H1 (cell line): ENCODE measurements around the gene CERT1. TPM values are rescaled to one million over a fixed set of nuclear protein-coding genes. Genes with fewer than 3 reads are reported as not detected.

Experiments used
- CTCF ChIA-PET: fragments of 300-600 bp; sonication (Branson Sonifier 250); formaldehyde crosslinking; loops from one replicate; lab custom pipeline; 2021; ENCODE audit not compliant: partially characterized antibody; lab: Charles Lee
- POLR2A ChIA-PET: fragments of 300-600 bp; sonication (Branson Sonifier 250); formaldehyde crosslinking; loops from one replicate; lab custom pipeline; 2021; ENCODE audit warnings: inconsistent platforms; ENCODE audit not compliant: partially characterized antibody; lab: Charles Lee
- DNase-seq, 2 experiments: peaks; one replicate each; pipeline versions ENCODE4 v3.0.0 to v3.0.0-alpha.2; 2010 to 2022; ENCODE audit warnings: low spot score in 2 of 2, low read depth in 1 of 2, mixed read lengths in 1 of 2
- FAIRE-seq: peaks from 2 replicates; lab custom pipeline; 2011; peaks lifted over from hg19 to GRCh38; lab: Jason Lieb, UNC
- H2AFZ ChIP-seq: 2 replicates; pipeline ENCODE4 v1.8.1; 2012; ENCODE audit warnings: low read length, inconsistent platforms
- H2AK5ac ChIP-seq: 2 replicates; pipeline ENCODE4 v1.6.1; 2013; ENCODE audit warnings: low read depth, low read length
- H2BK120ac ChIP-seq: replicated peaks from 2 replicates; pipeline ENCODE3; 2013; ENCODE audit warnings: low read depth, low read length, inconsistent platforms
- H2BK12ac ChIP-seq: 2 replicates; pipeline ENCODE4 v1.6.1; 2013; ENCODE audit warnings: low read depth, low read length
- H2BK15ac ChIP-seq: 2 replicates; pipeline ENCODE4 v1.6.1; 2013; ENCODE audit warnings: low read length
- H2BK20ac ChIP-seq: 2 replicates; pipeline ENCODE4 v1.6.1; 2013; ENCODE audit warnings: low read length
- H2BK5ac ChIP-seq: 2 replicates; pipeline ENCODE4 v1.6.1; 2013; ENCODE audit warnings: low read depth, low read length
- H3K14ac ChIP-seq: 2 replicates; pipeline ENCODE4 v1.6.1; 2013; ENCODE audit warnings: inconsistent platforms; ENCODE audit not compliant: insufficient read length
- H3K18ac ChIP-seq: 2 replicates; pipeline ENCODE4 v1.6.1; 2013; ENCODE audit warnings: low read length; ENCODE audit errors: extremely low read depth
- H3K23ac ChIP-seq: 2 replicates; pipeline ENCODE4 v1.6.1; 2013; ENCODE audit warnings: inconsistent platforms; ENCODE audit not compliant: insufficient read length
- H3K23me2 ChIP-seq: 2 replicates; pipeline ENCODE4 v1.6.1; 2013; ENCODE audit warnings: low read depth, low read length
- H3K27ac ChIP-seq: 2 replicates; pipeline ENCODE4 v1.6.1; 2011; ENCODE audit warnings: low read depth, low read length, inconsistent platforms
- H3K27me3 ChIP-seq, 4 experiments: replicated peaks in 1 of 4; 1 replicate in 1 of 4; 2 replicates in 3 of 4; pipeline versions ENCODE4 v1.6.1 to v1.8.1; 2011 to 2013; ENCODE audit warnings: low read length in 3 of 4, mild to moderate bottlenecking in 3 of 4, inconsistent platforms in 2 of 4, mixed read lengths in 2 of 4, moderate library complexity in 1 of 4; ENCODE audit not compliant: control insufficient read depth in 3 of 4, insufficient read depth in 3 of 4; ENCODE audit errors: extremely low read depth in 1 of 4
- H3K36me3 ChIP-seq, 4 experiments: 2 replicates each; pipeline versions ENCODE4 v1.6.1 to v1.8.1; 2011 to 2013; ENCODE audit warnings: mild to moderate bottlenecking in 4 of 4, low read length in 3 of 4, moderate library complexity in 2 of 4, control low read depth in 1 of 4, inconsistent platforms in 1 of 4; ENCODE audit not compliant: insufficient read depth in 4 of 4, control insufficient read depth in 2 of 4
- H3K4ac ChIP-seq: replicated peaks from 2 replicates; pipeline ENCODE3; 2013; ENCODE audit warnings: low read length, low read depth, mixed read lengths, inconsistent platforms; ENCODE audit not compliant: insufficient read length
- H3K4me1 ChIP-seq, 4 experiments: replicated peaks in 1 of 4; 1 replicate in 1 of 4; 2 replicates in 3 of 4; pipeline versions ENCODE4 v1.6.1 to v1.8.1; 2011 to 2013; ENCODE audit warnings: low read length in 3 of 4, inconsistent platforms in 2 of 4, mixed read lengths in 1 of 4; ENCODE audit not compliant: insufficient read depth in 4 of 4, control insufficient read depth in 3 of 4
- H3K4me2 ChIP-seq, 2 experiments: 2 replicates each; pipeline versions ENCODE4 v1.6.1 to v1.8.1; 2011 to 2013; ENCODE audit warnings: low read depth in 2 of 2, low read length in 2 of 2, control low read depth in 1 of 2, inconsistent platforms in 1 of 2, mild to moderate bottlenecking in 1 of 2; ENCODE audit not compliant: insufficient read depth in 1 of 2
- H3K4me3 ChIP-seq, 4 experiments: fragments of 200-600, 300-600 bp in 1 of 4; sonication (generic), shearing (Covaris generic), sonication (Bioruptor Twin) in 1 of 4; 2 replicates each; pipeline versions ENCODE4 v1.5.1 to v1.8.1; 2011 to 2016; ENCODE audit warnings: low read length in 4 of 4, low read depth in 3 of 4, control low read depth in 2 of 4, inconsistent platforms in 2 of 4, mild to moderate bottlenecking in 2 of 4, mixed read lengths in 1 of 4, moderate library complexity in 1 of 4; ENCODE audit not compliant: insufficient read depth in 2 of 4; ENCODE audit errors: extremely low read depth in 1 of 4
- H3K56ac ChIP-seq: replicated peaks from 2 replicates; pipeline ENCODE3; 2013; ENCODE audit warnings: low read depth, mild to moderate bottlenecking, mixed read lengths, low read length, inconsistent platforms; ENCODE audit not compliant: insufficient read length
- H3K79me1 ChIP-seq: 2 replicates; pipeline ENCODE4 v1.6.1; 2013; ENCODE audit warnings: low read depth, low read length, control low read depth
- H3K79me2 ChIP-seq, 2 experiments: 2 replicates each; pipeline versions ENCODE4 v1.6.1 to v1.8.1; 2012 to 2013; ENCODE audit warnings: low read length in 2 of 2, mild to moderate bottlenecking in 2 of 2, inconsistent platforms in 1 of 2; ENCODE audit not compliant: insufficient read depth in 2 of 2, control insufficient read depth in 1 of 2
- H3K9ac ChIP-seq, 4 experiments: replicated peaks in 1 of 4; 1 replicate in 1 of 4; 2 replicates in 3 of 4; pipeline versions ENCODE4 v1.6.1 to v1.8.1; 2011 to 2013; ENCODE audit warnings: low read depth in 3 of 4, low read length in 3 of 4, control low read depth in 2 of 4, mild to moderate bottlenecking in 2 of 4, moderate library complexity in 2 of 4, inconsistent platforms in 1 of 4; ENCODE audit errors: extremely low read depth in 1 of 4
- H3K9me3 ChIP-seq, 2 experiments: 2 replicates each; pipeline versions ENCODE4 v1.6.1 to v1.8.1; 2012 to 2013; ENCODE audit warnings: mild to moderate bottlenecking in 2 of 2, moderate library complexity in 2 of 2, control low read depth in 1 of 2, inconsistent platforms in 1 of 2, low read depth in 1 of 2, low read length in 1 of 2, mixed read lengths in 1 of 2; ENCODE audit not compliant: insufficient read depth in 2 of 2
- H4K20me1 ChIP-seq, 2 experiments: replicated peaks in 1 of 2; 2 replicates each; pipeline versions ENCODE3 to v1.8.1; 2011 to 2013; ENCODE audit warnings: inconsistent platforms in 2 of 2, low read length in 2 of 2, mild to moderate bottlenecking in 1 of 2; ENCODE audit not compliant: insufficient read depth in 2 of 2, control insufficient read depth in 1 of 2
- H4K5ac ChIP-seq: 2 replicates; pipeline ENCODE4 v1.6.1; 2013; ENCODE audit warnings: low read length, low read depth, mixed read lengths, inconsistent platforms; ENCODE audit not compliant: insufficient read length
- H4K8ac ChIP-seq: 2 replicates; pipeline ENCODE4 v1.8.0; 2013; ENCODE audit warnings: mild to moderate bottlenecking, moderate library complexity, low read length, inconsistent platforms; ENCODE audit not compliant: insufficient read depth; ENCODE audit errors: extremely low read depth
- H4K91ac ChIP-seq: replicated peaks from 2 replicates; pipeline ENCODE3; 2013; ENCODE audit warnings: low read length, mixed read lengths, inconsistent platforms; ENCODE audit not compliant: insufficient read length
- BRCA1 ChIP-seq: IDR thresholded peaks from 2 replicates; pipeline ENCODE4 v1.6.1; 2012; ENCODE audit warnings: low read depth, low read length, improper control_type of control experiment
- CBX5 ChIP-seq: fragments of 300-800, 300-1000 bp; sonication (generic); IDR thresholded peaks from 2 replicates; pipeline ENCODE4 v1.7.1; 2016; ENCODE audit warnings: antibody characterized with exemption, low read length, low read depth
- CHD2 ChIP-seq: IDR thresholded peaks from 2 replicates; pipeline ENCODE4 v1.6.1; 2012; ENCODE audit warnings: low read length, improper control_type of control experiment
- EP300 ChIP-seq, 2 experiments: IDR thresholded peaks; 1 replicate in 1 of 2; 2 replicates in 1 of 2; pipeline ENCODE4 v1.6.1; 2011 to 2012; ENCODE audit warnings: low read depth in 2 of 2, low read length in 2 of 2, mild to moderate bottlenecking in 2 of 2, borderline replicate concordance in 1 of 2, inconsistent platforms in 1 of 2, moderate library complexity in 1 of 2
- EZH2 ChIP-seq: fragments of 200-600 bp; sonication (generic); IDR thresholded peaks from 2 replicates; pipeline ENCODE4 v1.7.1; 2012; ENCODE audit warnings: low read depth, mild to moderate bottlenecking, moderate library complexity, low read length, inconsistent platforms; ENCODE audit not compliant: severe bottlenecking
- GABPA ChIP-seq: IDR thresholded peaks from 2 replicates; pipeline ENCODE4 v1.6.1; 2011; ENCODE audit warnings: mild to moderate bottlenecking, low read length, moderate library complexity, borderline replicate concordance; ENCODE audit not compliant: insufficient read depth
- KDM5A ChIP-seq: fragments of 200-600 bp; IDR thresholded peaks from 2 replicates; pipeline ENCODE4 v1.7.1; 2012; ENCODE audit warnings: mild to moderate bottlenecking, low read length, inconsistent platforms, mixed read lengths
- MAFK ChIP-seq: IDR thresholded peaks from 2 replicates; pipeline ENCODE4 v1.6.1; 2012; ENCODE audit warnings: low read depth, mild to moderate bottlenecking, improper control_type of control experiment, low read length
- NANOG ChIP-seq: IDR thresholded peaks from 2 replicates; pipeline ENCODE4 v1.6.1; 2011; ENCODE audit warnings: low read length, low read depth, mild to moderate bottlenecking, inconsistent platforms; ENCODE audit not compliant: insufficient read depth, poor library complexity, severe bottlenecking
- POLR2AphosphoS5 ChIP-seq: IDR thresholded peaks from 2 replicates; pipeline ENCODE4 v1.6.1; 2011; ENCODE audit warnings: low read depth, low read length
- RAD21 ChIP-seq, 2 experiments: IDR thresholded peaks in 1 of 2; conservative IDR thresholded peaks in 1 of 2; 2 replicates each; pipeline ENCODE4 v1.6.1; 2011; ENCODE audit warnings: low read depth in 2 of 2, low read length in 2 of 2, improper control_type of control experiment in 1 of 2, inconsistent platforms in 1 of 2, mild to moderate bottlenecking in 1 of 2, moderate library complexity in 1 of 2
- SRF ChIP-seq: IDR thresholded peaks from 2 replicates; pipeline ENCODE4 v1.6.1; 2011; ENCODE audit warnings: mild to moderate bottlenecking, low read depth, low read length, moderate library complexity
- TEAD4 ChIP-seq: IDR thresholded peaks from 2 replicates; pipeline ENCODE4 v1.6.1; 2012; ENCODE audit warnings: low read depth, low read length, inconsistent platforms, mixed read lengths
- WGBS, 2 experiments: shearing (Covaris generic) in 1 of 2; methylation state at CpG; one replicate each; pipeline versions ENCODE4 v1.1.6 to v1.1.7; 2013 to 2015; ENCODE audit warnings: low lambda C conversion rate in 2 of 2, mixed read lengths in 2 of 2, inconsistent platforms in 1 of 2, low coverage in 1 of 2, missing lambda C conversion rate in 1 of 2; ENCODE audit not compliant: insufficient replicate concordance in 2 of 2, insufficient coverage in 1 of 2, insufficient read length in 1 of 2; ENCODE audit errors: extremely low coverage in 1 of 2, missing lambda C conversion rate in 1 of 2; 5-methylcytosine and 5-hydroxymethylcytosine counted together
- polyA plus RNA-seq, 7 experiments: library from polyadenylated mRNA; depleted of rRNA in 3 of 7; stranded (reverse) in 5 of 7; unstranded in 2 of 7; fragments of >200 nt in 5 of 7; fragments of 200-250 nt in 2 of 7; gene quantifications; 1 replicate in 5 of 7; 2 replicates in 1 of 7; 4 replicates in 1 of 7; pipeline versions ENCODE4 v1.2.1 to v1.2.3, GENCODE V29; 2011 to 2013; ENCODE audit warnings: missing spikeins in 2 of 7, mixed read lengths in 2 of 7
- total RNA-seq: library from RNA; stranded (reverse); fragmentation: NEBNext Ultra II Directional; extraction: Animal tissue kit (Norgen Biotek cat#: 25700); gene quantifications from 2 replicates; pipeline ENCODE4 v1.2.1, GENCODE V29; 2021
- TF ChIP-seq, protein P1 (sequence below): IDR thresholded peaks from 2 replicates; pipeline ENCODE4 v1.6.1; 2011; ENCODE audit warnings: low read depth, mild to moderate bottlenecking, low read length; ENCODE audit not compliant: insufficient read depth

CERT1 gene
- total and polyA plus RNA-seq, 2 of the 8 experiments (the other 6 are each of a cell fraction or from before 2014, with no cell fraction given) = 7.8 to 55.3 TPM

- no peak overlapping the region for H3K56ac ChIP-seq
- no peak for DNase-seq
- CTCF ChIA-PET = no interaction called here
- TF ChIP-seq RAD21 (IDR thresholded peaks at IDR 0.05 in 1 of 2, conservative IDR thresholded peaks at IDR 0.05 in 1 of 2; ENCODE audit: low read depth in 2 of 2, low read length in 2 of 2) = no peak
- TF ChIP-seq CHD2 = no peak
- TF ChIP-seq TEAD4 = no peak
- TF ChIP-seq, protein P1, sequence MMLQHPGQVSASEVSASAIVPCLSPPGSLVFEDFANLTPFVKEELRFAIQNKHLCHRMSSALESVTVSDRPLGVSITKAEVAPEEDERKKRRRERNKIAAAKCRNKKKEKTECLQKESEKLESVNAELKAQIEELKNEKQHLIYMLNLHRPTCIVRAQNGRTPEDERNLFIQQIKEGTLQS = no peak
- TF ChIP-seq CBX5 = no peak
- TF ChIP-seq MAFK = no peak
- TF ChIP-seq EZH2 = no peak
- TF ChIP-seq GABPA = no peak
- TF ChIP-seq POLR2AphosphoS5 = no peak
- no peak for TF ChIP-seq EP300 (IDR thresholded peaks at IDR 0.05; ENCODE audit: borderline replicate concordance in 1 of 2, low read depth in 2 of 2, low read length in 2 of 2)
- no peak for TF ChIP-seq KDM5A
- TF ChIP-seq BRCA1 = no peak
- no peak for TF ChIP-seq NANOG
- TF ChIP-seq SRF = no peak
Measured at GRCh38 chr5:75414241-75414640, 97.2 kb downstream of the CERT1 start.

More at GRCh38 chr5:75414241-75414640, 97.2 kb downstream of the CERT1 start:
- no peaks in the 10 kb centered on the region for H3K23me2 ChIP-seq
- H3K18ac ChIP-seq = no peak overlapping the region
- no peak for FAIRE-seq
- peaks cover 0 to 6% (median 2%) of the 10 kb centered on the region in 4 experiments; a peak in 4 of 7 replicates for H3K4me1 ChIP-seq
- no peaks in the 10 kb centered on the region for H4K20me1 ChIP-seq
- H4K5ac ChIP-seq = no peak overlapping the region
- no peak overlapping the region for H3K4ac ChIP-seq
- H3K27me3 ChIP-seq = no peaks in the 10 kb centered on the region
- H2AK5ac ChIP-seq = no peak overlapping the region
- peaks cover 0 to 12% (median 1%) of the 10 kb centered on the region in 4 experiments; a peak in 2 of 8 replicates for H3K36me3 ChIP-seq
- no peak overlapping the region for H2BK5ac ChIP-seq
- H3K27ac ChIP-seq = no peak overlapping the region
- no peak overlapping the region for H4K8ac ChIP-seq
- no peaks in the 10 kb centered on the region for H3K79me1 ChIP-seq
- no peak overlapping the region for H3K14ac ChIP-seq
- POLR2A ChIA-PET = no interaction called here
- H3K4me3 ChIP-seq = no peak overlapping the region
- H3K9ac ChIP-seq = no peak overlapping the region
- no peak overlapping the region for H4K91ac ChIP-seq
- no peak overlapping the region for H2BK15ac ChIP-seq
- no peak overlapping the region for H2BK120ac ChIP-seq
- WGBS, 2 experiments = 78% methylated on average over 1 of the region's 1 CpG; no CpG with 5 or more reads in 1 of the 2 experiments
- H3K23ac ChIP-seq = no peak overlapping the region
- H3K79me2 ChIP-seq = no peaks in the 10 kb centered on the region
- no peaks in the 10 kb centered on the region for H3K9me3 ChIP-seq
- no peak overlapping the region for H2BK12ac ChIP-seq
- H2BK20ac ChIP-seq = no peak overlapping the region
- no peak overlapping the region for H2AFZ ChIP-seq
- H3K4me2 ChIP-seq = no peak overlapping the region
